HepG2 (cell line): ENCODE data around the gene MAPK13. TPM values are rescaled to one million over a fixed set of nuclear protein-coding genes. Genes with fewer than 3 reads are reported as not detected.

Experiments used
- ATAC-seq: fragments of 200-7000 bp; cut with Tn5 transposase; 3 replicates; pipeline ENCODE4 v1.9.1; 2020; ENCODE audit warnings: mild to moderate bottlenecking, moderate library complexity
- BruUV-seq: library from RNA; stranded (reverse); fragments of 400-500 nt; replicated peaks from 2 replicates; lab custom pipeline; 2021; lab: Mats Ljungman, UMichigan
- CTCF ChIA-PET: fragments of 300-600 bp; formaldehyde crosslinking; extraction: SDS; loops from one replicate; lab custom pipeline; 2021; ENCODE audit warnings: low total read pairs, inconsistent platforms, low intra/inter-chr PET ratio; lab: Yijun Ruan, JAX
- POLR2A ChIA-PET: fragments of 350-600 bp; sonication (Branson Sonifier 250); formaldehyde crosslinking; loops from one replicate; lab custom pipeline; 2020; ENCODE audit warnings: antibody characterized with exemption, inconsistent platforms; lab: Yijun Ruan, JAX
- DNase-seq: peaks from one replicate; pipeline ENCODE4 v3.0.0-alpha.2; 2015; ENCODE audit warnings: low spot score
- FAIRE-seq: peaks from 3 replicates; lab custom pipeline; 2011; peaks lifted over from hg19 to GRCh38; lab: Jason Lieb, UNC
- H2AFZ ChIP-seq: one replicate; pipeline ENCODE4 v1.6.1; 2011; ENCODE audit warnings: low read length, inconsistent platforms
- H3K27ac ChIP-seq: fragments of 300-600 bp; 3 replicates; pipeline ENCODE4 v1.8.0; 2011; ENCODE audit warnings: mixed run types, mild to moderate bottlenecking, mixed read lengths, low read length, inconsistent platforms; ENCODE audit not compliant: insufficient read depth; ENCODE audit errors: extremely low read length
- H3K27me3 ChIP-seq, 2 experiments: fragments of 200-600 bp in 1 of 2; 2 replicates in 1 of 2; 3 replicates in 1 of 2; pipeline versions ENCODE4 v1.6.0 to v1.8.0; 2011; ENCODE audit warnings: low read length in 2 of 2, mild to moderate bottlenecking in 2 of 2, moderate library complexity in 2 of 2, inconsistent platforms in 1 of 2; ENCODE audit not compliant: insufficient read depth in 2 of 2, control insufficient read depth in 1 of 2
- H3K36me3 ChIP-seq, 2 experiments: fragments of 200-600 bp in 1 of 2; replicated peaks in 1 of 2; 2 replicates in 1 of 2; 3 replicates in 1 of 2; pipeline versions ENCODE4 v1.5.1 to v1.8.0; 2011; ENCODE audit warnings: low read length in 2 of 2, inconsistent platforms in 1 of 2; ENCODE audit not compliant: insufficient read depth in 2 of 2, control insufficient read depth in 1 of 2
- H3K4me1 ChIP-seq: 2 replicates; pipeline ENCODE4 v1.5.1; 2012; ENCODE audit warnings: low read length, inconsistent platforms; ENCODE audit not compliant: insufficient read depth
- H3K4me2 ChIP-seq: 2 replicates; pipeline ENCODE4 v1.6.0; 2011; ENCODE audit warnings: low read depth, low read length, inconsistent platforms
- H3K4me3 ChIP-seq, 3 experiments: fragments of 200-600 bp in 1 of 3; sonication (generic), shearing (Covaris generic) in 1 of 3; replicated peaks in 1 of 3; 2 replicates each; pipeline ENCODE4 v1.5.1; 2011 to 2016; ENCODE audit warnings: low read length in 3 of 3, inconsistent platforms in 2 of 3, low read depth in 2 of 3, mild to moderate bottlenecking in 2 of 3, control low read depth in 1 of 3, mixed read lengths in 1 of 3; ENCODE audit not compliant: insufficient read depth in 1 of 3
- H3K79me2 ChIP-seq: one replicate; pipeline ENCODE4 v1.6.1; 2011; ENCODE audit warnings: low read length, inconsistent platforms; ENCODE audit not compliant: insufficient read depth
- H3K9ac ChIP-seq: 2 replicates; pipeline ENCODE4 v1.6.0; 2011; ENCODE audit warnings: mild to moderate bottlenecking, low read depth, low read length, inconsistent platforms; ENCODE audit not compliant: insufficient read depth
- H3K9me3 ChIP-seq: 2 replicates; pipeline ENCODE4 v1.5.1; 2012; ENCODE audit warnings: mild to moderate bottlenecking, low read length
- H4K20me1 ChIP-seq: 2 replicates; pipeline ENCODE4 v1.6.0; 2011; ENCODE audit warnings: inconsistent platforms, mild to moderate bottlenecking, low read length, moderate library complexity; ENCODE audit not compliant: insufficient read depth
- AGO1 ChIP-seq: fragments of 200-400 bp; formaldehyde crosslinking; IDR thresholded peaks from 2 replicates; pipeline ENCODE4 v1.6.1; 2017; ENCODE audit warnings: mild to moderate bottlenecking, low read depth, low read length, moderate library complexity; ENCODE audit not compliant: poor library complexity, severe bottlenecking
- CEBPB ChIP-seq: IDR thresholded peaks from 2 replicates; pipeline ENCODE4 v1.6.1; 2011; ENCODE audit warnings: low read depth, low read length, improper control_type of control experiment, borderline replicate concordance
- CEBPG ChIP-seq: IDR thresholded peaks from 2 replicates; pipeline ENCODE4 v1.6.1; 2016
- POLR2G ChIP-seq: fragments of 200-400 bp; formaldehyde crosslinking; IDR thresholded peaks from 2 replicates; pipeline ENCODE4 v1.6.1; 2018; ENCODE audit warnings: mild to moderate bottlenecking, low read depth, low read length, moderate library complexity
- PRMT3 ChIP-seq: sonication (generic); formaldehyde crosslinking; IDR thresholded peaks from 2 replicates; pipeline ENCODE4 v1.8.1; 2022; ENCODE audit warnings: low read depth, mild to moderate bottlenecking, moderate library complexity, missing genetic modification reagents, borderline replicate concordance
- TAF1 ChIP-seq: sonication (generic); formaldehyde crosslinking; IDR thresholded peaks from 2 replicates; pipeline ENCODE4 v1.4.0; 2020; ENCODE audit warnings: missing genetic modification reagents
- ZNF10 ChIP-seq: sonication (generic); formaldehyde crosslinking; IDR thresholded peaks from 2 replicates; pipeline ENCODE4 v1.4.0; 2020; ENCODE audit warnings: mild to moderate bottlenecking, low read depth, missing genetic modification reagents, borderline replicate concordance
- ZNF605 ChIP-seq: sonication (generic); formaldehyde crosslinking; IDR thresholded peaks from 2 replicates; pipeline ENCODE4 v1.8.0; 2022; ENCODE audit warnings: mild to moderate bottlenecking, missing genetic modification reagents
- WGBS: methylation state at CpG from one replicate; pipeline ENCODE4 v1.1.6; 2017; ENCODE audit warnings: low lambda C conversion rate; 5-methylcytosine and 5-hydroxymethylcytosine counted together
- in situ Hi-C: cut with HindIII; loops from 2 replicates; pipeline ENCODE4 v1.10.0; 2017; ENCODE audit warnings: low pct_unique_long_range_greater_than_20kb; ENCODE audit not compliant: extremely low pct_ligation_motif_present
- intact Hi-C: fragments of 100-400 bp; cut with micrococcal nuclease; formaldehyde crosslinking; loops from one replicate; pipeline ENCODE4 v1.10.0; 2022; ENCODE audit not compliant: unreplicated experiment
- polyA plus RNA-seq, 8 experiments: library from polyadenylated mRNA; depleted of rRNA in 3 of 8; stranded (reverse) in 7 of 8; unstranded in 1 of 8; fragments of >200 nt; fragmentation: Illumina TruSeq in 4 of 8; extraction: Trizol in 4 of 8; gene quantifications; 2 replicates each; pipeline versions ENCODE4 v1.2.1 to v1.2.3, GENCODE V29; 2011 to 2016; ENCODE audit warnings: low read depth in 4 of 8, missing spikeins in 1 of 8, mixed read lengths in 1 of 8; ENCODE audit not compliant: insufficient read depth in 1 of 8
- total RNA-seq, 5 experiments: library from RNA; depleted of rRNA; stranded (reverse); fragments of >200 nt; fragmentation: Illumina TruSeq; extraction: Trizol; gene quantifications; 2 replicates each; pipeline ENCODE4 v1.2.3, GENCODE V29; 2016; ENCODE audit warnings: low read depth in 1 of 5
- TF ChIP-seq, protein P1 (sequence below): IDR thresholded peaks from 2 replicates; pipeline ENCODE4 v1.6.1; 2016; ENCODE audit warnings: missing compliant biosample characterization, missing genetic modification reagents, borderline replicate concordance

The MAPK13 gene
- total and polyA plus RNA-seq, 2 of the 13 experiments (the other 11 are each of a cell fraction or from before 2014, with no cell fraction given), result 12.7 to 43.4 TPM

DNA sequence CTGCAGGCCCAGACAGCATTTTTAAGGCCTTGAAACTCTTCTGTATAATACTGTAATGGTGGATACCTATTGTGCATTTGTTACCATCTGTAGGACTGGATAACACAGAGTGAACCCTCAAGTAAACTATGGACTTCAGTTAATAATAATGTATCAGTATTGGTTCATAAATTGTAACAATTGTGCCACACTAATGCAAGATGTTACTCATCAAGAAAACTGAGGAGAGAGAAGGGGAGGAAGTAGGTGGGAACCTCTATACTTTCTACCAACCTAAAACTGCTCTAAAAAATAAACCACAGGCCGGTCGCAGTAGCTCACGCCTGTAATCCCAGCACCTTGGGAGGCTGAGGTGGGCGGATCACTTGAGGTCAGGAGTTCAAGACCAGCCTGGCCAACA lies 10.8 kb downstream of the MAPK13 start (continued):
- TF ChIP-seq, protein P1, sequence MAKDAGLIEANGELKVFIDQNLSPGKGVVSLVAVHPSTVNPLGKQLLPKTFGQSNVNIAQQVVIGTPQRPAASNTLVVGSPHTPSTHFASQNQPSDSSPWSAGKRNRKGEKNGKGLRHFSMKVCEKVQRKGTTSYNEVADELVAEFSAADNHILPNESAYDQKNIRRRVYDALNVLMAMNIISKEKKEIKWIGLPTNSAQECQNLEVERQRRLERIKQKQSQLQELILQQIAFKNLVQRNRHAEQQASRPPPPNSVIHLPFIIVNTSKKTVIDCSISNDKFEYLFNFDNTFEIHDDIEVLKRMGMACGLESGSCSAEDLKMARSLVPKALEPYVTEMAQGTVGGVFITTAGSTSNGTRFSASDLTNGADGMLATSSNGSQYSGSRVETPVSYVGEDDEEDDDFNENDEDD, result no peak

DNA sequence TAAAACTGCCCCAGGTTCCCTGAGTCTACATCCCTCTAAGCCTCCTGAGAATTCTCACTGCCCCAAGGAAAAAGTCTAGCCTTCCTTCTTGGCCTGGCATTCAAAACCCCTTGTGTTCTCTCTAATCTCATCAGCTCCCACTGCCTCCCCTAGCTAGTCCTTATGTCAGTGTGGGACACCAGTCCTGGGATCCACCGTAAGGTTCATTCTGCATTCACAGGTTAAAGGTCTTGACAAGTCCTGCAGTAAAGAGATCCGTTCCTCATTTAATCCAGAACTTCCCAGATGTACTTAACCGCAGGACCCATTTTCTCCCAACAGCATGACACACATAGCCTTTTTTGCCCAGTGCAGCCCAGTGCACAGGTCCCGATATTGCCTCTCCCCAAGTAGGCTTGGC lies 11.6 kb downstream of the MAPK13 start:
- Histone ChIP-seq H3K9ac (no peak overlapping the region), H4K20me1 (no peaks in the 10 kb centered on the region), H3K27me3 (no peaks in the 10 kb centered on the region), H3K27ac (no peak overlapping the region), H3K36me3 (peaks cover 16 to 26% of the 10 kb centered on the region in 2 experiments; a peak in 4 of 5 replicates), H3K4me3 (no peak overlapping the region), H3K79me2 (no peaks in the 10 kb centered on the region)
- no peak for ATAC-seq
- CTCF ChIA-PET, result no interaction called here
- intact Hi-C loops, result no loop called here
- WGBS, result 95% methylated on average over 4 of the region's 4 CpGs
- TF ChIP-seq POLR2G (0 out of 2 replicates have a peak, but pooled peaks have one; percentile 11), TAF1 (no peak)
- TF ChIP-seq, all 625 proteins: peak for 1
- Histone ChIP-seq H3K4me1 (peaks cover 2% of the 10 kb centered on the region), H2AFZ (no peak overlapping the region), H3K4me2 (no peak overlapping the region), H3K9me3 (no peaks in the 10 kb centered on the region)
- in situ Hi-C loops, result no loop called here
- FAIRE-seq, result no peak
- no peak for DNase-seq
- no TSS peak for BruUV-seq
- POLR2A ChIA-PET, result interaction anchor here (3.7 kb wide), 1 partner anchor 11 kb away, joined by 23 read pairs; the partner anchor contains the start of gene MAPK13

DNA sequence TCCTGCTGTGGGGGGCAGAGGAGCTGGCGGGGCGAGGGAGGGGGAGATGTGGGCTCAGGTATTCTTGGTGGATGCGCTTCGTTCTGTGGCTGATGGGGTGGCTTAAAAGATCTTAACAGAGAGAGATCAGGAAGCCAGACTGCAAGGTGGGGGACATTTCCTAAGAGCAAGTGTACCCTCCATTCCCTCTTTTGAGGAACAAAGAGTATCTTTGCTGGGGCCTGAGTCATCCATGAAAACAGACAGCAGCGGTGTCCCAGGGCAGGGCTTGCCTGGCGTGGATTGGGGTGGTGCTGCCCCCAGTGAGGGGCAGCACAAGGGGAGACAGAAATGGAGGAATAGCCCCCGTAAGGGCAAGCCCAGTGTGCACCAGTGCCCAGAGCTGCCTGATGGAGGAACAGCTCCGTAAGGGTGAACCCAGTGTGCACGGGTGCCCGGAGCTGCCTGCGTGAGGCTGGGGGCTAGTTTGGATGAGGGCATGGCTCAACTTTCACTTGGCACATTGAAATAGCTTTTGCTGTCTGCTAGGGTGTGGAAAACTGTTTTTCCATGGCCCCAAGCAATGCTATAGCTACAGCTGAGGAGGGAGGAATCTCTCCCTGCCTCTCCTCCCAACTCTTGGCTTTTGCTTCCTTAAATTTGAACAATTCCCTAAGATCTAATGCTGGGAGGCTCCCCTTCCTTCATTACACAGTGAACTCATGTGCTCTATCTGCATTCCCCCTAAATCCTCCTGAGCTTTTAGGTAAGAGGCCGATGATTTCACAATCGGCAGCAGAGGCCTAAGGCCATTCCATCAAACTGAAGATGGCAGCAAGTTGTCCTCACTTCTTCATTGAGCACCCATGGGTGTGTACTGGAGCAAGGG lies 12.9 kb downstream of the MAPK13 start:
- H3K4me1 ChIP-seq, result peaks cover 11% of the 10 kb centered on the region
- no peak overlapping the region for H3K4me2 ChIP-seq
- no peaks in the 10 kb centered on the region for H3K27me3 ChIP-seq
- no TSS peak for BruUV-seq
- ChIA-PET CTCF (no interaction called here), POLR2A (interaction anchor here (6.1 kb wide), 1 partner anchor 11 kb away, joined by 45 read pairs; the partner anchor contains the start of gene MAPK13)
- in situ Hi-C loops, result no loop called here
- H3K27ac ChIP-seq, result no peak overlapping the region
- no peak overlapping the region for H3K9ac ChIP-seq
- no peak for DNase-seq
- intact Hi-C loops, result no loop called here
- no peaks in the 10 kb centered on the region for H3K79me2 ChIP-seq
- H3K9me3 ChIP-seq, result no peaks in the 10 kb centered on the region
- no peak for FAIRE-seq
- H3K36me3 ChIP-seq, result peaks cover 12 to 22% of the 10 kb centered on the region in 2 experiments; a peak in 4 of 5 replicates
- no peak overlapping the region for H3K4me3 ChIP-seq
- no peak overlapping the region for H2AFZ ChIP-seq
- ATAC-seq, result no peak
- 0 out of 2 replicates have a peak, but pooled peaks have one; percentile 33 for TF ChIP-seq CEBPG (CRISPR knock-in tag)
- TF ChIP-seq PRMT3 (CRISPR knock-in tag), result no peak
- TF ChIP-seq ZNF10 (CRISPR knock-in tag), result no peak
- TF ChIP-seq AGO1, result peak; percentile 40
- no peak for TF ChIP-seq ZNF605 (CRISPR knock-in tag)
- peak; percentile 78 for TF ChIP-seq CEBPB
- H4K20me1 ChIP-seq, result no peaks in the 10 kb centered on the region
- 86% methylated on average over 13 of the region's 13 CpGs for WGBS
